ENCODE results near the gene UBE4B.

DNA sequence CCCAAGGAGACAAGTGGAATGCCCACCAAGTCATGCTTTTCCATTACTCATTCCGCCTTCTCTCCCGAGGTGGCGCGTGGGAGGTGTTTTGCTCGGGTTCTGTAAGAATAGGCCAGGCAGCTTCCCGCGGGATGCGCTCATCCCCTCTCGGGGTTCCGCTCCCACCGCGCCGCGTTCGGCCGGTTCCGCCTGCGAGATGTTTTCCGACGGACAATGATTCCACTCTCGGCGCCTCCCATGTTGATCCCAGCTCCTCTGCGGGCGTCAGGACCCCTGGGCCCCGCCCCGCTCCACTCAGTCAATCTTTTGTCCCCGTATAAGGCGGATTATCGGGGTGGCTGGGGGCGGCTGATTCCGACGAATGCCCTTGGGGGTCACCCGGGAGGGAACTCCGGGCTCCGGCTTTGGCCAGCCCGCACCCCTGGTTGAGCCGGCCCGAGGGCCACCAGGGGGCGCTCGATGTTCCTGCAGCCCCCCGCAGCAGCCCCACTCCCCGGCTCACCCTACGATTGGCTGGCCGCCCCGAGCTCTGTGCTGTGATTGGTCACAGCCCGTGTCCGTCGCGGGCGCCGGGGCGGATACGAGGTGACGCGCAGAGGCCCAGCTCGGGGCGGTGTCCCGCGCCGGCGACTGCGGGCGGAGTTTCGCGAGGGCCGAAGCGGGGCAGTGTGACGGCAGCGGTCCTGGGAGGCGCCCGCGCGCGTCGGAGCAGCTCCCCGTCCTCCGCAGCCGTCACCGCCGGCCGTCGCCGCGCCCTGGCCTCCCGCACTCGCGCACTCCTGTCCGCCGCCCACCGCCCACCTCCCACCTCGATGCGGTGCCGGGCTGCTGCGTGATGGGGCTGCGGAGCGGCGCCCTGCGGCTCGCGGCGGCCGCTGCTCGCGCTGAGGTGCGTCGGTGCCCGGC, 177.4 kb downstream of the UBE4B start, which contains the start of gene KIF1B:
- TF ChIP-seq, protein P1, sequence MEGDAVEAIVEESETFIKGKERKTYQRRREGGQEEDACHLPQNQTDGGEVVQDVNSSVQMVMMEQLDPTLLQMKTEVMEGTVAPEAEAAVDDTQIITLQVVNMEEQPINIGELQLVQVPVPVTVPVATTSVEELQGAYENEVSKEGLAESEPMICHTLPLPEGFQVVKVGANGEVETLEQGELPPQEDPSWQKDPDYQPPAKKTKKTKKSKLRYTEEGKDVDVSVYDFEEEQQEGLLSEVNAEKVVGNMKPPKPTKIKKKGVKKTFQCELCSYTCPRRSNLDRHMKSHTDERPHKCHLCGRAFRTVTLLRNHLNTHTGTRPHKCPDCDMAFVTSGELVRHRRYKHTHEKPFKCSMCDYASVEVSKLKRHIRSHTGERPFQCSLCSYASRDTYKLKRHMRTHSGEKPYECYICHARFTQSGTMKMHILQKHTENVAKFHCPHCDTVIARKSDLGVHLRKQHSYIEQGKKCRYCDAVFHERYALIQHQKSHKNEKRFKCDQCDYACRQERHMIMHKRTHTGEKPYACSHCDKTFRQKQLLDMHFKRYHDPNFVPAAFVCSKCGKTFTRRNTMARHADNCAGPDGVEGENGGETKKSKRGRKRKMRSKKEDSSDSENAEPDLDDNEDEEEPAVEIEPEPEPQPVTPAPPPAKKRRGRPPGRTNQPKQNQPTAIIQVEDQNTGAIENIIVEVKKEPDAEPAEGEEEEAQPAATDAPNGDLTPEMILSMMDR (IDR thresholded peaks at IDR 0.05): peak; percentile 95
- no peak for TF ChIP-seq EZH2phosphoT487 (IDR thresholded peaks at IDR 0.05)
